ENCODE results near the gene RELA. TPM values are rescaled to one million over a fixed set of nuclear protein-coding genes. Genes with fewer than 3 reads are reported as not detected.

The RELA gene
- 10 to 100 TPM; 42.9 to 86.8 (median 58.7) TPM for total RNA-seq

DNA sequence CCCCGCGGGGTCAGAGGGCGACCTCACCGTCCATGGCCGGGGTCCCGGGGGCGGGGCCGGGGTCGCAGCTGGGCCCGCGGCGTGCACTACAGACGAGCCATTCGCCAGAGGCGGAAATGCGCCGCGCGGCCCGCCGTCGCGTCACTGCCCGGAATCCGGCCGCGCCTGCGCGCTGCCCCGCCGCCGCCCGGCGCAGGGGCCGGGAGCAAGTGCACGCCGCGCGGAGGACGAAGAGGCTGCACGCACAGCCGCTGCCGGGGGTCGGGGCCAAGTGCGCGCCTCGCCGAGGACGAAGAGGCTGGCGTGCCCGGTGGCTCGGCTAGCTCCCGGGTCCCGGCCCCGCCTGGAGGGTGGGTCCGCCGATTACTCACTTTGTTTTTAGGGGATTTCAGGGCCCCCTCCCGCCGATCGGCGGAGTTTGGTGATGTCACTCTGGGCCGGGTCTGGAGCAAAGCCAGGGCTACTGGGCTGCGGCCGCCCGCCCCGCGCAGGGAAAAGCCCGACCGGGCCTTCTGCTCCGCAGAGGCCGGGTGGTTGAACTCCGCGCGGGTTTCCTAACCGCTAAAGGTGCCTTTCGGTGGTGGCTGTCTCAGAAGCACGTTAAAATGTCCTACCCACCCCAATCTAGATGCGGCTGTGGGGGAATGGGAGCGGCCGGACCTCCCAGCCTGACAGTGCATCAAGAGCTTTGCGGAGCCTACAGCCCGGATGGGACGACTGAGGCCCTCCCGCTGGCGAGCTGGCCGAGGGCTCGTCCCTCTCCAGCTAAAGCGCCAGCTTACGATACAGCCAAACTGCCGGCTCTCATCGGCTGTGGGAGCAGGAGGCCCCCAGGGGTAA lies at the start of gene RELA:
Gene RELA (minus strand): TSS at position 118 of the 840 bp plus-strand sequence. CDS start 84 bp downstream, at position 34.
- WGBS, 2 donors, result 0% methylated on average over 7 to 50 of the region's 91 CpGs
- Histone ChIP-seq H3K4me1 (peaks cover 23 to 43% (median 34%) of the 10 kb centered on the region in 4 donors), H3K4me3 (peak within 1 kb of the TSS; percentile 81 to 86 (median 82)), H3K27me3 (no peaks in the 10 kb centered on the region), H3K9me3 (no peaks in the 10 kb centered on the region), H3K27ac (peak within 1 kb of the TSS; percentile 98 to 99 (median 99)), H3K36me3 (peaks cover 21 to 36% (median 25%) of the 10 kb centered on the region in 4 donors)
- TF ChIP-seq CTCF (IDR thresholded peaks at IDR 0.05) (peak in 3 of 6 experiments; percentile 57 to 75 (median 59)), POLR2A (IDR thresholded peaks at IDR 0.05) (peak in 3 of 4 donors; percentile 58 to 89 (median 80)), EP300 (IDR thresholded peaks at IDR 0.05) (no peak), POLR2AphosphoS5 (IDR thresholded peaks at IDR 0.05) (peak; percentile 72 to 85)
- ATAC-seq (ENCODE audit: low FRiP score in 2 of 2) (peak; percentile 95), DNase-seq (peak; percentile 89 to 98)

DNA sequence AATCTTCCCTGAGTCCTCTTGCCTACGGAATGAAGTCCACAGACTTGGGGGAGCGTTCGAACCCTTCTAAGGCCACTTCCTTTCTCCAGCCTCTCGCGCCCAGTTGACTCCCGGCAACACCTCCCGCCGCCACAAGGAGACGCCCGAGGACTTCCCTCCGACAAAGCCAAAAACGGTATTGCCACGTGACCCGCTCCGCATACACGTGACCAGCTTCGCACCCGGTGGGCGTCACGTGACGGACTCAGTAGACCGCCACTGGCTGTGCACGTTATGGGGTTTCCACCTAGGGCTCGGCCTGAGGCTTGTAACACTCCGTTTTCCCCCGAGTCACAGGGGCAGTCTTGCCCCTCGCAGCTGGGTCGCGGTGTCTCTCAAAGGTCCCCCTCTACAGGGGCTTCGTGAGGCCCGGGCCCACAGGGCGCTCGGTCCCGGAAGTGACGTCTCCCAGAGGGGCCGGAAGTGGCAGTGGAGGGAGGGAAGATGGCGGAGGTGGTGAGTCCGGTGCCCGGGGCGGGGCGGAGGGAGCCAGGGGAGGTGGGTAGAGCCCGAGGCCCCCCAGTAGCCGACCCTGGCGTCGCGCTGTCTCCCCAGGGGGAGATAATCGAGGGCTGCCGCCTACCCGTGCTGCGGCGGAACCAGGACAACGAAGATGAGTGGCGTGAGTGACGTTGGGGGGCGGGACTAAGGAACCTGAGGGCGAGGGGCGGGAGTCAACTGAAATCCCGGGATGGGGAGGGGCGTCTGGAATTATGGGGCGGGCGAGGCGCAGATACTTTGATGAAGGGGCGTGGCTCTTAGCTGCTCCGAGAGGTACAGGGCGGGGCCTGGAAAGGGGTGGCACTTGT lies 49.3 kb upstream of the RELA start, which contains the start of gene KAT5:
Gene KAT5 (plus strand): TSS at position 468 of the 848 bp plus-strand sequence. CDS start 16 bp downstream, at position 484.
- Histone ChIP-seq H3K36me3 (peaks cover 24 to 41% (median 40%) of the 10 kb centered on the region in 4 donors), H3K4me3 (peak within 1 kb of the TSS; percentile 63 to 85 (median 68)), H3K9me3 (no peaks in the 10 kb centered on the region), H3K27me3 (no peaks in the 10 kb centered on the region), H3K4me1 (peaks cover 14 to 28% (median 19%) of the 10 kb centered on the region in 4 donors), H3K27ac (peak within 1 kb of the TSS; percentile 97 to 100 (median 100))
- ATAC-seq (ENCODE audit: low FRiP score in 2 of 2), result peak; percentile 95 to 96
- TF ChIP-seq CTCF (IDR thresholded peaks at IDR 0.05), result peak; percentile 97 to 100 (median 99)
- TF ChIP-seq POLR2A (IDR thresholded peaks at IDR 0.05), result peak; percentile 35 to 93 (median 69)
- TF ChIP-seq EP300 (IDR thresholded peaks at IDR 0.05), result peak in 1 of 4 donors; percentile 83
- TF ChIP-seq POLR2AphosphoS5 (IDR thresholded peaks at IDR 0.05), result peak; percentile 84 to 93
- peak; percentile 97 to 99 for DNase-seq
- 1% methylated on average over 37 to 43 of the region's 65 CpGs for WGBS, 2 donors

DNA sequence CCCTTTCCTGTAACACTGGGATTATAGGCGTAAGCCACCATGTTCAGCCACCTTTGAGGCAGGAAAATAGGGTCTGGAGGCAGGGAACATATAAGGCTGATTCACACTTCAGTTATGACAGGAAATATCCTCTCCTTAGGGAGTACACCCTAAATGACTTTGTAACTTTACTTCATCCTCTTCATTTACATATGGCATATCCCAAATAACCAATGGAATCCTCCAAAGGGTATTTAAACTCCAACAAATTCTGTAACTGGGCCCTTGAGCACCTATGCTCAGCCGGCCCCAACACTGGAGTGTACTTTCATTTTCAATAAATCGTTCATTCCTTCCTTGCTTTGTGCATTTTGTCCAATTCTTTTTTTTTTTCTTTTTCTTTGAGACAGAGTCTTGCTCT lies 47.7 kb upstream of the RELA start:
- WGBS, 2 donors, result 71 to 74% methylated on average over 3 of the region's 3 CpGs
- Histone ChIP-seq H3K36me3 (peaks cover 12 to 25% (median 24%) of the 10 kb centered on the region in 4 donors), H3K4me1 (peaks cover 14 to 33% (median 23%) of the 10 kb centered on the region in 4 donors), H3K27ac (peak overlapping the region in 3 of 4 donors; percentile 97 to 100 (median 99)), H3K9me3 (no peaks in the 10 kb centered on the region), H3K27me3 (no peaks in the 10 kb centered on the region), H3K4me3 (peak overlapping the region in 1 of 4 donors; percentile 85)
- ATAC-seq (ENCODE audit: low FRiP score in 2 of 2) (no peak), DNase-seq (no peak)
- no peak for TF ChIP-seq POLR2AphosphoS5 (IDR thresholded peaks at IDR 0.05)
- TF ChIP-seq POLR2A (IDR thresholded peaks at IDR 0.05), result no peak
- TF ChIP-seq CTCF (IDR thresholded peaks at IDR 0.05), result no peak

DNA sequence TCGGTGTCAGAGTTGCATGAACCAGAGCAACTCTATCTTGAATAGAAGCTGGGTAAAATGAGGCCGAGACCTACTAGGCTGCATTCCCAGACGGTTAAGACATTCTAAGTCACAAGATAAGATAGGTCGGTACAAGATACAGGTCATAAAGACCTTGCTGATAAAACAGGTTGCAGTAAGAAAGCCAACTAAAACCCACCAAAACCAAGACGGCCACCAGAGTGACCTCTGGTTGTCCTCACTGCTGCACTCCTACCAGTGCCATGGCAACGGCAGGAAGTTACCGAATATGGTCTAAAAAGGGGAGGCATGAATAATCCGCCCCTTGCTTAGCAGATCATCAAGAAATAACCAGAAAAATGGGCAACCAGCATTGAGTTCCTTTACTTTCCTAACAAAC lies 46.9 kb upstream of the RELA start:
- H3K27me3 ChIP-seq, result no peaks in the 10 kb centered on the region
- no peak for DNase-seq
- no peak overlapping the region for H3K27ac ChIP-seq
- WGBS, 2 donors, result 65 to 71% methylated on average over 8 of the region's 8 CpGs
- H3K4me3 ChIP-seq, result no peak overlapping the region
- H3K36me3 ChIP-seq, result peaks cover 4 to 17% (median 16%) of the 10 kb centered on the region in 4 donors
- TF ChIP-seq CTCF (IDR thresholded peaks at IDR 0.05) (no peak), POLR2AphosphoS5 (IDR thresholded peaks at IDR 0.05) (no peak), POLR2A (IDR thresholded peaks at IDR 0.05) (no peak), EP300 (IDR thresholded peaks at IDR 0.05) (no peak)
- ATAC-seq (ENCODE audit: low FRiP score in 2 of 2), result no peak
- peaks cover 14 to 33% (median 23%) of the 10 kb centered on the region in 4 donors for H3K4me1 ChIP-seq
- H3K9me3 ChIP-seq, result no peaks in the 10 kb centered on the region

Data from upper lobe of left lung (tissue), 6 donors.